ENCODE results near the gene KDM4B.

The KDM4B gene

GRCh38 chr19:5016781-5017180, 47.9 kb downstream of the KDM4B start:
- DNase-seq, result no peak

GRCh38 chr19:5017235-5017634, 48.3 kb downstream of the KDM4B start:
- no peak for DNase-seq

GRCh38 chr19:5018224-5019015, 49.5 kb downstream of the KDM4B start:
- DNase-seq, result no peak

- DNase-seq, result no peak
Observed at GRCh38 chr19:5020368-5020767, 51.5 kb downstream of the KDM4B start.

GRCh38 chr19:5021046-5021445, 52.1 kb downstream of the KDM4B start:
- DNase-seq, result no peak

- no peak for DNase-seq
Observed at GRCh38 chr19:5022066-5022860, 53.4 kb downstream of the KDM4B start.

- DNase-seq, result no peak
Observed at GRCh38 chr19:5023128-5023571, 54.2 kb downstream of the KDM4B start.

GRCh38 chr19:5024282-5024681, 55.4 kb downstream of the KDM4B start:
- no peak for DNase-seq

GRCh38 chr19:5025027-5025426, 56.1 kb downstream of the KDM4B start:
- DNase-seq, result no peak

- DNase-seq, result no peak
Observed at GRCh38 chr19:5026706-5027273, 57.9 kb downstream of the KDM4B start.

GRCh38 chr19:5028229-5028886, 59.4 kb downstream of the KDM4B start:
- DNase-seq, result no peak

GRCh38 chr19:5029596-5029995, 60.7 kb downstream of the KDM4B start:
- DNase-seq, result peak; percentile 25 to 38

GRCh38 chr19:5030136-5030820, 61.4 kb downstream of the KDM4B start:
- no peak for DNase-seq

- no peak for DNase-seq
Observed at GRCh38 chr19:5030822-5031221, 61.9 kb downstream of the KDM4B start.

GRCh38 chr19:5031231-5032100, 62.6 kb downstream of the KDM4B start:
- DNase-seq, result peak; percentile 67 to 69

GRCh38 chr19:5032101-5032967, 63.4 kb downstream of the KDM4B start:
- DNase-seq, result no peak

- DNase-seq, result no peak
Observed at GRCh38 chr19:5035105-5035761, 66.3 kb downstream of the KDM4B start.

- DNase-seq, result no peak
Observed at GRCh38 chr19:5035793-5036697, 67.1 kb downstream of the KDM4B start.

All from NCI-H2081 (cell line).